Measurements from ENCODE around the gene CEACAM18. TPM values are rescaled to one million over a fixed set of nuclear protein-coding genes. Genes with fewer than 3 reads are reported as not detected.
"Not testable (repeated sequence)": the region's sequence is repeated elsewhere in the genome, so short reads cannot be mapped to it uniquely, and the experiment has no call there.

CEACAM18 gene
- total RNA-seq, 1 donor from 2014 or later = not detected

DNA sequence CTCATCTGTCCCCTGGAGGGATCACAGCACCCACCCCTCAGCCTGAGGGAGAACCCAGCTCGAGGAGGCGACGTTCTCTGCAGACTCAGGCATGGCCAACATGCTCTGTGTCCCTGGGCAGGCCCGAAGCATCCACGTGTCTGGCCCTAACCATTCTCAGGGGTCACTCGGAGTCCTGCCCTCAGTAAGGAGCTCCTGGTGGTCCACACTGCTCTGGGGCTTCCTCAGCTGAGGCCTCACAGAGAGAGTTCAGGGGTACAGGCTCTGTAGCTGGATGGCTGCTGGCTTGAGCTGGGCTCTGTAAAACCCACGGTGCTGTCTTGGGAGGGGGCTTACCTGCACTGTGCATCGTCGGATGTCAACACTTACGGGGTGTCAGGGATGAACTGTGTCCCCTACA, 15.7 kb upstream of the CEACAM18 start:
- Mint-ChIP-seq H3K9me3 (ENCODE audit: unreplicated experiment) (peaks cover 8% of the 10 kb centered on the region), H3K4me1 (ENCODE audit: unreplicated experiment) (no peaks in the 10 kb centered on the region), H3K27ac (ENCODE audit: unreplicated experiment) (no peak overlapping the region), H3K36me3 (ENCODE audit: unreplicated experiment) (no peaks in the 10 kb centered on the region), H3K27me3 (ENCODE audit: unreplicated experiment) (no peaks in the 10 kb centered on the region), H3K4me3 (ENCODE audit: unreplicated experiment) (no peak overlapping the region)
- no peak for DNase-seq (ENCODE audit: extremely low spot score, unreplicated experiment)
- TF ChIP-seq, protein P1, sequence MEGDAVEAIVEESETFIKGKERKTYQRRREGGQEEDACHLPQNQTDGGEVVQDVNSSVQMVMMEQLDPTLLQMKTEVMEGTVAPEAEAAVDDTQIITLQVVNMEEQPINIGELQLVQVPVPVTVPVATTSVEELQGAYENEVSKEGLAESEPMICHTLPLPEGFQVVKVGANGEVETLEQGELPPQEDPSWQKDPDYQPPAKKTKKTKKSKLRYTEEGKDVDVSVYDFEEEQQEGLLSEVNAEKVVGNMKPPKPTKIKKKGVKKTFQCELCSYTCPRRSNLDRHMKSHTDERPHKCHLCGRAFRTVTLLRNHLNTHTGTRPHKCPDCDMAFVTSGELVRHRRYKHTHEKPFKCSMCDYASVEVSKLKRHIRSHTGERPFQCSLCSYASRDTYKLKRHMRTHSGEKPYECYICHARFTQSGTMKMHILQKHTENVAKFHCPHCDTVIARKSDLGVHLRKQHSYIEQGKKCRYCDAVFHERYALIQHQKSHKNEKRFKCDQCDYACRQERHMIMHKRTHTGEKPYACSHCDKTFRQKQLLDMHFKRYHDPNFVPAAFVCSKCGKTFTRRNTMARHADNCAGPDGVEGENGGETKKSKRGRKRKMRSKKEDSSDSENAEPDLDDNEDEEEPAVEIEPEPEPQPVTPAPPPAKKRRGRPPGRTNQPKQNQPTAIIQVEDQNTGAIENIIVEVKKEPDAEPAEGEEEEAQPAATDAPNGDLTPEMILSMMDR (IDR thresholded peaks at IDR 0.05) = no peak

DNA sequence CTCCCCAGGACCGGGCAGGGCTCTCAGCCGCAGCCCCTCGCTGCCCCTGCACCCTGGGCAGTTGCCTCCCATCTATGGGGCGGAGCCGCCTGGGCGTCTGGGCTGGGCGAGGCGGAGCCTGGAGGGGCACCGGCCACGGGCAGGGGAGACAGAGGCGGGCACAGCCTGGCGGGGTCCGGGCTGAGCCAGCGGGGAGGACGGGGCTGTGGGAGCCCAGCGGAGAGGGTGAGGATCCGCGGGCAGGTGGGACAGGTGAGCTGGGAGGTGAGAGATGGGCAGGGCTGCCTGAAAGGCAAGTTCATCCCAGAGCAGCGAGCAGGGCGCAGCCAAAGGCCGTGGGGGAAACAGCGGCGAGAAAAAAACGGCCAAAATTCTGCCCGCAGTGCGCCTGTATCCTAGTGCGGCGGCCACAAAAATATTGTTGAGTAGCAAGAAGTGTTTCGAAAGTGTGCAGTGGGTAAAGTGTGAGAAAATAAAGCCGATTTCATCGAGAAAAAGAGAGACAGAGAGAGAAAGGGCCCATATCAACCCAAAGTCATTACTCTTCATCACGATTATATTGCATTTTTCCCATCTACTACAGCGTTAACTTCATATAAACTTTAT, 14.3 kb upstream of the CEACAM18 start:
- not testable (repeated sequence) for DNase-seq (ENCODE audit: extremely low spot score, unreplicated experiment); H3K9me3 Mint-ChIP-seq (ENCODE audit: unreplicated experiment); H3K27me3 Mint-ChIP-seq (ENCODE audit: unreplicated experiment); H3K36me3 Mint-ChIP-seq (ENCODE audit: unreplicated experiment); H3K4me3 Mint-ChIP-seq (ENCODE audit: unreplicated experiment); H3K27ac Mint-ChIP-seq (ENCODE audit: unreplicated experiment); H3K4me1 Mint-ChIP-seq (ENCODE audit: unreplicated experiment)

DNA sequence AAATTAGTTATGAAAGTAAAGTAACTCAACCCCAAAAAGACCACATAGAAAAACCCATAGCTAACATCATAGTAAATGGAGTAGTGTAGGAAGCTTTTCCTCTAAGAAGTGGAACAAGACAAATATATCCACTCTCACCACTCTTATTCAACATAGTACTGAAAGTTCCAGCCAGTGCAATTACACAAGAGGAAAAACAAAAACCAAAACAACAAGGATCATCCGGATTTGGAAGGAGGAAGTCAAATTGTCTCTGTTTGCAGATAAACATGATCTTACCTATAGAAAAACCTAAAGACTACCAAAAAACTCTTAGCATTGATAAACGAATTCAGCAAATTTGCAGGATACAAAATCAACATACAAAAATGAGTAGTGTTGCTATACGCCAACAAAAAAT, 11.6 kb upstream of the CEACAM18 start:
- no peak for DNase-seq (ENCODE audit: extremely low spot score, unreplicated experiment)
- Mint-ChIP-seq H3K36me3 (ENCODE audit: unreplicated experiment) (no peaks in the 10 kb centered on the region), H3K4me1 (ENCODE audit: unreplicated experiment) (no peaks in the 10 kb centered on the region), H3K27ac (ENCODE audit: unreplicated experiment) (no peak overlapping the region), H3K27me3 (ENCODE audit: unreplicated experiment) (no peaks in the 10 kb centered on the region), H3K9me3 (ENCODE audit: unreplicated experiment) (peaks cover 5% of the 10 kb centered on the region), H3K4me3 (ENCODE audit: unreplicated experiment) (no peak overlapping the region)
- TF ChIP-seq, protein P1 (IDR thresholded peaks at IDR 0.05) = no peak

DNA sequence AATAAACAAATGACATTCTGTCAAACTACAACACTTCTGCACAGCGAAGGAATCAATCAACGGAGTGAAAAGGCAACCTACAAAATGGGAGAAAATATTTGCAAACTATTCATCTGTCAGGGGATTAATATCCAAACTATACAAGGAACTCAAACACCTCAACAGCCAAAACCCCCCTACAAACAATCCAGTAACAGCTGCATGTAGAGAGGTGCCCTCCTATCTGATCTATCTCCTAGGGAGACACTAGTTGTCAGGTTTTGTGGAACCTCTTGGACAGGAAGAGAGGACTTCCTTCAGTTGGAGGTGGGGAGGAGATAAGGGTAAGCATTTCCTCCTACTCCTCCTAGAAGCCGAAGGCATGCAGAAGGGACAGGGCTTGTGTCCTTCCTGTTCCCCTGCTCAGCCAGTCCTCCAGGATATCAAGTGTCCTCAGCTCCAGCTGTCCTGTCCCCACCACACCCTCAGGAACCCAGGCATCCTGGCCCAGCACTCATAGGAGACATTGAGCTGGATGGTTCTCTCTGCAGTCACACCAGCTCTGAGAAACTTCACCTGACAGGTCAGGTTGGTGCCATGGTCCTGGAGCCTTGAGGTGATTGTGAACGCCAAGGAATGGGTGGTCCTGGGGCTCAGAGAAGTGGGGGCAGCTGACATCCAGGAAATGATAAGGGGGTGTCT, 10.3 kb upstream of the CEACAM18 start:
- H3K4me1 Mint-ChIP-seq (ENCODE audit: unreplicated experiment) = no peaks in the 10 kb centered on the region
- no peaks in the 10 kb centered on the region for H3K36me3 Mint-ChIP-seq (ENCODE audit: unreplicated experiment)
- H3K4me3 Mint-ChIP-seq (ENCODE audit: unreplicated experiment) = no peak overlapping the region
- DNase-seq (ENCODE audit: extremely low spot score, unreplicated experiment) = no peak
- peaks cover 5% of the 10 kb centered on the region for H3K9me3 Mint-ChIP-seq (ENCODE audit: unreplicated experiment)
- H3K27ac Mint-ChIP-seq (ENCODE audit: unreplicated experiment) = no peak overlapping the region
- no peaks in the 10 kb centered on the region for H3K27me3 Mint-ChIP-seq (ENCODE audit: unreplicated experiment)
- TF ChIP-seq, protein P1 (IDR thresholded peaks at IDR 0.05) = no peak

DNA sequence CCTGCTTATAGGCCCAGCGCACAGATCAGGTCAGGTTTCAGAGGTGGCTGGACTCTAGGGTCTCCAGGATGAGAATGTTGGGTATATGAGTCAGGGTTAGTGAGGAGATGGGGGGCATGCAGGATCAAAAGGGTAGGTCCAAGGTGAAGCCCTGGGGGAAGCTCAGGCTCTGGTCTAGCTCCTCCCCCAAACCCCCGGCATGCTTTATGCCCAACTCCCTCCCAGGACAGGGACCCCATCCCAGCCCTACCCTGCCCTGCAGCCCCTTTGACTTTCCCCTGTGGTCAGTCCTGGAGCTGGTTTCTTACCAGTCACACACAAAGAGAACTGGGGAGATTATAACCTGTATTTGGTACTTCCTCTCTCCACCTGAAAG, 9.8 kb upstream of the CEACAM18 start:
- no peak for DNase-seq (ENCODE audit: extremely low spot score, unreplicated experiment)
- peaks cover 5% of the 10 kb centered on the region for H3K9me3 Mint-ChIP-seq (ENCODE audit: unreplicated experiment)
- H3K27me3 Mint-ChIP-seq (ENCODE audit: unreplicated experiment) = no peaks in the 10 kb centered on the region
- no peaks in the 10 kb centered on the region for H3K36me3 Mint-ChIP-seq (ENCODE audit: unreplicated experiment)
- no peaks in the 10 kb centered on the region for H3K4me1 Mint-ChIP-seq (ENCODE audit: unreplicated experiment)
- H3K27ac Mint-ChIP-seq (ENCODE audit: unreplicated experiment) = no peak overlapping the region
- TF ChIP-seq, protein P1 (IDR thresholded peaks at IDR 0.05) = no peak
- H3K4me3 Mint-ChIP-seq (ENCODE audit: unreplicated experiment) = no peak overlapping the region
